ENCODE data around the gene TOPBP1.

GRCh38 chr3:133711013-133711412 lies 49.3 kb upstream of the TOPBP1 start:
- no peak for TF ChIP-seq CTCF (IDR thresholded peaks at IDR 0.05)
- TF ChIP-seq POLR2AphosphoS5 (IDR thresholded peaks at IDR 0.05), result no peak
- TF ChIP-seq EP300 (IDR thresholded peaks at IDR 0.05), result no peak
